Heart left ventricle (tissue), 13 donors: Measurements from ENCODE around the gene STAB1.

Experiments
- POLR2A ChIP-seq, 2 donors: fragments of 450-650 bp; IDR thresholded peaks; one replicate each; pipeline ENCODE4 v1.6.1; 2017; ENCODE audit warnings: antibody characterized with exemption in 2 of 2, mild to moderate bottlenecking in 2 of 2, moderate library complexity in 2 of 2
- TF ChIP-seq, protein P1 (sequence below), 12 donors: fragments of 200-600 bp; sonication (generic) in 4 of 12; IDR thresholded peaks; one replicate each; pipeline versions ENCODE4 v1.5.0 to v1.8.0; 2018 to 2022; ENCODE audit warnings: antibody characterized with exemption in 12 of 12, mild to moderate bottlenecking in 5 of 12
- donor health status: ischemic (EF 13 %, LVEDD 7.1; RV severe dilation, severe dysfunction).
- donor health status: DM: no; HTN: yes; CAD: no.
- donor health status: DM: no; HTN: no; CAD: no.
- donor health status: ischemic (EF 25% LVEDD 6.9; RV normal size, moderate dysfunction).
- donor health status: ischemic (EF 25% LVEDD 5.7; RV mildly dilated, moderate dysfunction).
- donor health status: ischemic (EF 35%, LVEDD 5.7; RV mildly dilated, moderate dysfunction).
- donor health status: nonischemic (EF 11% LVEDD 7.7; RV severe dilation, severe dysfunction).
- donor health status: DM: yes; HTN: yes; CAD: no.
- donor health status: PGD.
- donor health status: ischemic (EF 29% LVEDD 5.4; RV normal size, mild dysfunction).
- donor health status: nonischemic (EF 23%, LVEDD 6.1; RV moderate dilation, normal function).

DNA sequence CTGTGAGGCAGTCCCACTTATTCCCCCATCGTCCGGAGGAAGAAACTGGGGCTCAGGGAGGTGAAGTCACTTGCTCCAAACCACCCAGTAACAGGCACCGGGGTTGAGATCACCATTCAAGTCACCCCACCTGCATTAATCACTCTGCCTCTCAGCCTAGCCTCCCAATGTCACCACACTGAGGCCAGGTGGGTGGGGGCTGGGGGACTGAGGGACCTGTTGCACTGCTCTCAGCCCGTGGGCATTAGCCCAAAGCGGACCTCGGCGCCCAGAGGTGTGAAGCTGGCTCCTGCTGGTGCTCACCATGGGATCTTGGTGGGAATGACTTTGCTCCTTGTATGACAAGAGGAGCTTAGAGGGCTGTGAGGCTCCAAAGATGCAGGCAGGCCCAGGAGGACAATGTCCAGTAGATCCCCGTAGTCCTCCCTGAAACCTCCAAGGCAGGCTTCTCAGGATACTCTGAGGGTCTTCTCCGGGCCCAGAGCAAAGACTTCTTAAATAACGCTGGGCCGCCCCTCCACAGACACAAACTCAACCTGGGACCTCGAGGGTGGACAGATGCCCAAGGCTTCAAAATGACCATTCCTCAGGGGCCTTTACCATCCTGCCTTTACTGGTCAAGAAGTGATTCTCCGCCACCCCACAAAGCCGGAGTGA is 36.9 kb downstream of the STAB1 start:
- TF ChIP-seq, protein P1, sequence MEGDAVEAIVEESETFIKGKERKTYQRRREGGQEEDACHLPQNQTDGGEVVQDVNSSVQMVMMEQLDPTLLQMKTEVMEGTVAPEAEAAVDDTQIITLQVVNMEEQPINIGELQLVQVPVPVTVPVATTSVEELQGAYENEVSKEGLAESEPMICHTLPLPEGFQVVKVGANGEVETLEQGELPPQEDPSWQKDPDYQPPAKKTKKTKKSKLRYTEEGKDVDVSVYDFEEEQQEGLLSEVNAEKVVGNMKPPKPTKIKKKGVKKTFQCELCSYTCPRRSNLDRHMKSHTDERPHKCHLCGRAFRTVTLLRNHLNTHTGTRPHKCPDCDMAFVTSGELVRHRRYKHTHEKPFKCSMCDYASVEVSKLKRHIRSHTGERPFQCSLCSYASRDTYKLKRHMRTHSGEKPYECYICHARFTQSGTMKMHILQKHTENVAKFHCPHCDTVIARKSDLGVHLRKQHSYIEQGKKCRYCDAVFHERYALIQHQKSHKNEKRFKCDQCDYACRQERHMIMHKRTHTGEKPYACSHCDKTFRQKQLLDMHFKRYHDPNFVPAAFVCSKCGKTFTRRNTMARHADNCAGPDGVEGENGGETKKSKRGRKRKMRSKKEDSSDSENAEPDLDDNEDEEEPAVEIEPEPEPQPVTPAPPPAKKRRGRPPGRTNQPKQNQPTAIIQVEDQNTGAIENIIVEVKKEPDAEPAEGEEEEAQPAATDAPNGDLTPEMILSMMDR (IDR thresholded peaks at IDR 0.05): no peak
- no peak for TF ChIP-seq POLR2A (IDR thresholded peaks at IDR 0.05)
